GM12891 (cell line): ENCODE results near the gene PIK3CD.

ENCODE experiments used
- PAX5 ChIP-seq: IDR thresholded peaks from 2 replicates; pipeline ENCODE4 v1.6.1; 2011; ENCODE audit warnings: low read length, moderate library complexity, mild to moderate bottlenecking; ENCODE audit not compliant: insufficient read depth, severe bottlenecking
- POLR2A ChIP-seq: IDR thresholded peaks from 2 replicates; pipeline ENCODE4 v1.6.1; 2011; ENCODE audit warnings: low read depth, low read length, control low read depth
- POLR2AphosphoS5 ChIP-seq: IDR thresholded peaks from 2 replicates; pipeline ENCODE4 v1.6.1; 2011; ENCODE audit warnings: low read depth, low read length, control low read depth
- POU2F2 ChIP-seq: IDR thresholded peaks from 2 replicates; pipeline ENCODE4 v1.6.1; 2011; ENCODE audit warnings: low read depth, mild to moderate bottlenecking, control low read depth, low read length, moderate library complexity
- SPI1 ChIP-seq: IDR thresholded peaks from 2 replicates; pipeline ENCODE4 v1.6.1; 2011; ENCODE audit warnings: low read depth, low read length, control low read depth
- TAF1 ChIP-seq: IDR thresholded peaks from 2 replicates; pipeline ENCODE4 v1.6.1; 2011; ENCODE audit warnings: low read depth, low read length, control low read depth

DNA sequence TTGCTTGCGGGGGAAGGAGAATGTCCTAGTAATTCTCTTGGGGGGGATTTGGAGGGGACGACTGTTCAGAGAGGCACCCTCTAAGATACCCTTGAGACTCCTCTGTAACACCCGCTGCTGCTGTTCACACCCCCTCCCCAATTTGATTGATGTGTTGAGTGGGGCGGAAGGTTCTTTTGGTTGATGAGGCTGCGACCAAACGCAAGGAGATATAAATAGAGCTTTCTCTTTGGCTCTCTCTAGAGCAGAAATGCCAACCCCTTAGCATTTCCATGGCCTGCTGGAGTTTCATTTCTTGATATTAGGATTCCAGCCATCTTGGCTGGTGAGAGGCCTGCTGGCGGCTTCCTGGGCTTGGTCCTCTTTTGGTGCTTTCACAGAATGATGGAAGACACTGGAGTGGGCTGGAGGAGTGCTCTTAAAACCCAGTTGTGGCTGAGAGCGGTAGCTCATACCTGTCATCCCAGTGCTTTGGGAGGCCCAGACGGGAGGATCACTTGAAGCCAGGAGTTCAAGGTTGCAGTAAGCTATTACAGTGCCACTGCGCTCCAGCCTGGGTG, 2.0 kb downstream of the PIK3CD start:
- TF ChIP-seq POLR2AphosphoS5 (no peak), POLR2A (peak; percentile 6; the same call in 1 of the 2 replicates), PAX5 (no peak), SPI1 (no peak), TAF1 (no peak), POU2F2 (no peak)
